Measurements from ENCODE around the gene ASPHD1.

ASPHD1 gene

GRCh38 chr16:29943846-29944799, 43.8 kb downstream of the ASPHD1 start:
- DNase-seq (ENCODE audit: low spot score) = peak; percentile 95

- DNase-seq (ENCODE audit: low spot score) = no peak
These were observed 47.6 kb downstream of the ASPHD1 start for GRCh38 chr16:29947897-29948296.

- no peak for DNase-seq (ENCODE audit: low spot score)
These were observed 50.6 kb downstream of the ASPHD1 start for GRCh38 chr16:29950806-29951461.

- DNase-seq (ENCODE audit: low spot score) = no peak
These were observed 51.5 kb downstream of the ASPHD1 start for GRCh38 chr16:29951625-29952365.
